AG04450 (cell line): Measurements from ENCODE around the gene PTPRR. TPM values are rescaled to one million over a fixed set of nuclear protein-coding genes. Genes with fewer than 3 reads are reported as not detected.
A peak's percentile ranks its signal among the peaks of the same experiment; 100 is the strongest.

Experiments
- CTCF ChIA-PET: fragments of 300-600, 350-600 bp; formaldehyde crosslinking; extraction: SDS; loops from one replicate; lab custom pipeline; 2022; ENCODE audit warnings: antibody characterized with exemption, inconsistent platforms; lab: Charles Lee
- POLR2A ChIA-PET: fragments of 350-600 bp; formaldehyde crosslinking; extraction: SDS; loops from one replicate; lab custom pipeline; 2021; ENCODE audit warnings: antibody characterized with exemption, inconsistent platforms; lab: Yijun Ruan, JAX
- DNase-seq: peaks from one replicate; pipeline ENCODE4 v3.0.0-alpha.2; 2011; ENCODE audit warnings: low read depth, low spot score
- H3K27ac ChIP-seq: one replicate; pipeline ENCODE4 v1.5.1; 2012; ENCODE audit warnings: low read depth, low read length, control low read depth
- H3K27me3 ChIP-seq: one replicate; pipeline ENCODE4 v1.6.0; 2012; ENCODE audit warnings: low read length; ENCODE audit not compliant: control insufficient read depth, insufficient read depth
- H3K4me3 ChIP-seq: 2 replicates; pipeline ENCODE4 v1.5.1; 2011; ENCODE audit warnings: mild to moderate bottlenecking, low read depth, low read length, control low read depth
- H3K9me3 ChIP-seq: 2 replicates; pipeline ENCODE4 v1.5.1; 2012; ENCODE audit warnings: low read length; ENCODE audit not compliant: control insufficient read depth, insufficient read depth
- polyA plus RNA-seq: library from polyadenylated mRNA; depleted of rRNA; stranded (reverse); fragments of >200 nt; gene quantifications from 2 replicates; pipeline ENCODE4 v1.2.3, GENCODE V29; 2011
- TF ChIP-seq, protein P1 (sequence below): IDR thresholded peaks from 2 replicates; pipeline ENCODE4 v1.5.1; 2011; ENCODE audit warnings: low read depth, low read length, control low read depth, inconsistent platforms

Gene PTPRR
- polyA plus RNA-seq, 1 experiment, result 0.07 TPM

DNA sequence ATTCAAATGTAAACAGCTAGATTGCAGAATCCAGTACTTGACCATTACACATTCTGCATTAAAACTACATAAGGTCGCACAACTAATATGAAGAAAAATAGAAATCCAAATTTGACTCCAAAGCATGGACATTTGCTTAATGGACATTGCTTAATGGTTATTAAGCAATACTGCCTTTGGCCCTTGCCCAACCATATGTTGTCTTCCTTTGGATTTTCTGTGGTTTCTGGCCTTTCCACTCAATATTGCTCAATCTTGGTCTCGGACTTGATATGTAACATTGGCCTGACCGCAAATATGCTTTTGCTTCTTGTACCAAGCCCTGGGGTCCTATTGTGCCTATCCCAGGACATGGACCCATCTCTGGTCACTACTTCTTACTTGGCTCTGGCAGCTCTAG is 67.2 kb downstream of the PTPRR start:
- POLR2A ChIA-PET, result no interaction called here
- no peaks in the 10 kb centered on the region for H3K9me3 ChIP-seq
- TF ChIP-seq, protein P1, sequence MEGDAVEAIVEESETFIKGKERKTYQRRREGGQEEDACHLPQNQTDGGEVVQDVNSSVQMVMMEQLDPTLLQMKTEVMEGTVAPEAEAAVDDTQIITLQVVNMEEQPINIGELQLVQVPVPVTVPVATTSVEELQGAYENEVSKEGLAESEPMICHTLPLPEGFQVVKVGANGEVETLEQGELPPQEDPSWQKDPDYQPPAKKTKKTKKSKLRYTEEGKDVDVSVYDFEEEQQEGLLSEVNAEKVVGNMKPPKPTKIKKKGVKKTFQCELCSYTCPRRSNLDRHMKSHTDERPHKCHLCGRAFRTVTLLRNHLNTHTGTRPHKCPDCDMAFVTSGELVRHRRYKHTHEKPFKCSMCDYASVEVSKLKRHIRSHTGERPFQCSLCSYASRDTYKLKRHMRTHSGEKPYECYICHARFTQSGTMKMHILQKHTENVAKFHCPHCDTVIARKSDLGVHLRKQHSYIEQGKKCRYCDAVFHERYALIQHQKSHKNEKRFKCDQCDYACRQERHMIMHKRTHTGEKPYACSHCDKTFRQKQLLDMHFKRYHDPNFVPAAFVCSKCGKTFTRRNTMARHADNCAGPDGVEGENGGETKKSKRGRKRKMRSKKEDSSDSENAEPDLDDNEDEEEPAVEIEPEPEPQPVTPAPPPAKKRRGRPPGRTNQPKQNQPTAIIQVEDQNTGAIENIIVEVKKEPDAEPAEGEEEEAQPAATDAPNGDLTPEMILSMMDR, result no peak
- no peak overlapping the region for H3K27ac ChIP-seq
- H3K4me3 ChIP-seq, result no peak overlapping the region
- CTCF ChIA-PET, result interaction anchor here (0.5 kb wide), 1 partner anchor 120 kb away, joined by 3 read pairs; no protein-coding TSS in a partner anchor
- H3K27me3 ChIP-seq, result no peaks in the 10 kb centered on the region
- DNase-seq, result peak; percentile 3

DNA sequence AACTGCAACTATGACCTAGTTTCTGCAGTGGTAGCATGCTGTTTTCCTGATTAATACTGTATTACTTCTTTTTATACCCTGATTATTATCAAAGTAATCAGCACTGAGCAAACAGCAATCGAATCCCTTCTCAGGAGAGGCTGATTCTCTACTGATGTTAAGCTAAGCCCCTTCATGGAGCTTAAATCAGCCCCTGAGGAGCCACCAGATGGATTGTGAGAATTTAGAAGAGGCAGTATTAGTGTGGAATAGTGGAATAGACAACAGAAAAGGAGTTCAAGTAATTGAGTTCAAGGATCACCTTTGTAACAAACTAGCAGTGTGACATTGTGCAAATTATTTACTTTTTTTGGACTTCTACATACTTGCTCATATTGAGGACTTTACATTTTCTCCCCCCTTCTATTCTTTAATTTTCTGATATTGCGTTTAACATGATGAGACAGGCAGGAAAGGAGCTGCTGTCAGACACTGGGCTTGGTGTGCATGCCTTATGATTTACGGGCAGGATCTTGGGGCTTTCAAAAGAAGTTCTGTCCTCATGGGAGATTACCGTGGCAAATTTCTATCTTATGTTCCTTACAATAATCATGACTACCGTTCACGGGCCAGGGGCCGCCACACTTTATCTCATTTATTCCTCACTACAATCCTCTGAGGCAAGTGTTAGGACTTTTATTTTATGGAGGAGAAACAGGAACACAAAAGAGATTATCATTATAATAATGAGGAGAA is 68.0 kb downstream of the PTPRR start:
- Histone ChIP-seq H3K4me3 (no peak overlapping the region), H3K27me3 (no peaks in the 10 kb centered on the region), H3K9me3 (no peaks in the 10 kb centered on the region), H3K27ac (no peak overlapping the region)
- no peak for DNase-seq
- TF ChIP-seq, protein P1, result no peak
- ChIA-PET CTCF (interaction anchor here (0.5 kb wide), 1 partner anchor 120 kb away, joined by 3 read pairs; no protein-coding TSS in a partner anchor), POLR2A (no interaction called here)

DNA sequence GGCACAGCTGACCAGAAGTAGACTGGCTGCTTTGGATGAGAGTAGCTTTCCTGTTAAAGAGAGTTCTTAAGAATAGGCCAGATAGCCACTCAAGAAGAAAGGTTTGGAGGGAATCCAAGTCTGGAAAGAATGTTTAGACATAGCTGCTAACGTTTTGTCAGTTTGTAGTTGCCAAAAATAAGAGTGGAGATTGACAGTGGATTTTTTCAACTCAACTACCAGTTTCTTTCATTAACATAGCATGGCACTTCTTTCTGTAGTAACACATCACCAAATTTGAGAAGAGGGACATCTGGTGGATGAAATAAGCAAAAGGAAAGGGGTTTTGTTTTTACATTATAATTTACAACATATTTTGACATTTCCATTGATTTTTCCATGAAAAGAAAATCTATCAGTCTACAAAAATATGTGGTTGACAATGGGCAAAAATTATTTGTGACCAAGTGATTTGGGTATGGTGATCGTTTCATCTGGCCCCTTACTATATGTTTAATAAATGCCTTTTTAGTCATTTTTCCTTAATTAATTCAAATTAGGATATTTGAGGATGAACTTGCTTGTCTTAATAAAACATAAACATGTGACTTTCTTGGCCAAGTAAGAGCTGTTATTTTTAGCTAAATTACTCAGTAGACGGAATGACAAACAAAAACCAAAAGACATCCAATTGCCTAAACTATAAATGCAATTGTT is 71.1 kb downstream of the PTPRR start:
- TF ChIP-seq, protein P1, result peak; percentile 38
- POLR2A ChIA-PET, result no interaction called here
- no peak for DNase-seq
- Histone ChIP-seq H3K27ac (no peak overlapping the region), H3K27me3 (no peaks in the 10 kb centered on the region), H3K4me3 (no peak overlapping the region), H3K9me3 (no peaks in the 10 kb centered on the region)
- CTCF ChIA-PET, result interaction anchor here (1.2 to 2.2 kb wide), 2 partner anchors 116 to 118 kb away, joined by 3 to 7 read pairs; no protein-coding TSS in a partner anchor

DNA sequence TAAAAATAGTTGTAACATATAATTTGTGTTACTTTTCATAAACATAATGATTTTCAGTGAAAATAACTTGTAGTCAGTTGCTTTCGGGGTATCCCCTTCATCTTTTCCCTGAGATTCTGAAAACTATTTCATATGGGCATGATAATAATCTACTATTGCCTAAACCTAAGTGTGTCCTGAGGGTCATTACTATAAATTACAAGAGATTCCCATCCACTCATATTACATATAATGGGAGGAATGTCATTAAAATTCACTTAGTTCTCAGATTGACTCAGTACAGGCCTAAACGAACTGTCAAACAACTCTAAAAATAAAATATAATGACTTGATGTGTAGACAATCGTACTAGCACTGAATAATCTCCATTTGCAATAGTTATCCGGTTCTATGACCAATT is 72.7 kb downstream of the PTPRR start:
- Histone ChIP-seq H3K9me3 (no peaks in the 10 kb centered on the region), H3K4me3 (no peak overlapping the region), H3K27me3 (no peaks in the 10 kb centered on the region), H3K27ac (no peak overlapping the region)
- DNase-seq, result no peak
- POLR2A ChIA-PET, result no interaction called here
- CTCF ChIA-PET, result no interaction called here
- TF ChIP-seq, protein P1, result no peak

DNA sequence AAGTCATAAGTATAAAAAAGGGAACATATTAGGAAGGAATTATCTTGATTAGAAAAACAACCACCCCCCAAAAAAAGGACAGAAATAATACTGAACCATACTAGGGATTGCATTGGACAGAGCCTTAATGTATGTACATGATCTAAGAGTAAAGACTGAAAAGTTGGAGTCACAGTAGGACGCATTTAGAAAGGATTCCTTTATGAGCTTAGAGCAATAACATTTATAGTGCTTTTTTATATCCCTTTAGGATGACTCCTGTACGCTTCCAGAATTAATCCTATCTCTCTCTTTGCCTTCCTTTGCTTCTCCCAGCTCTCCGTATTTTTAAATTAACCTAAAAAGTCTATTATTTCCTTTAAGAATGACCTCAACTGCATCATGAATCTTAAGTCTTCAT is 75.3 kb downstream of the PTPRR start:
- H3K9me3 ChIP-seq, result no peaks in the 10 kb centered on the region
- DNase-seq, result no peak
- H3K27ac ChIP-seq, result no peak overlapping the region
- no peaks in the 10 kb centered on the region for H3K27me3 ChIP-seq
- POLR2A ChIA-PET, result no interaction called here
- H3K4me3 ChIP-seq, result no peak overlapping the region
- TF ChIP-seq, protein P1, result no peak
- CTCF ChIA-PET, result no interaction called here
